Inferior parietal cortex (tissue), 1 donor: ENCODE measurements around the gene COL8A2.

Experiments
- DNase-seq: peaks from one replicate; pipeline ENCODE4 v3.0.0-alpha.2; 2016; ENCODE audit errors: extremely low spot score

Gene COL8A2

DNA sequence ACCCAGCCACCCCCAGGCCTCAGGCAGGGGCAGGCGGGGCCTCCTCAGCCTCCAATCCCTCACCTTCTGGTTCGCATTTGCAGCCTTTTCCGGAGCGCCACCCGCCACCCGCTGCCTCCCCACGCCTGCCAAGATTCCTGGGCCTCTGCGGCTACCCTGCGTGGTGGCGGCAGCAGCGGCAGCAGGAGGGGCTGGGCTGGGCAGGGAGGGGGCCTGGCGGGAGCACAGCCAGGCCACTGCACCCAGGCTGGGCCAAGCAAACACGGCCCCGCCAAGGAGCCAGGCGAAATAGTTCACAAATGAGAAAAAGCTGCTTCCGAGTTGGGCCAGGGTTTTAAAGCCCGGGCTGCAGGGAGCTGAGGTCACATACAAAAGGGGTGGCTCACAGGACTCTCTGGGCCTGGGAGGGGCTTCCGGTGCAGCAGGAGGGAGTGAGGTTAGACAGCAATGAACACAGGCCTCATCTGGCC lies 9.8 kb downstream of the COL8A2 start:
- DNase-seq: no peak

DNA sequence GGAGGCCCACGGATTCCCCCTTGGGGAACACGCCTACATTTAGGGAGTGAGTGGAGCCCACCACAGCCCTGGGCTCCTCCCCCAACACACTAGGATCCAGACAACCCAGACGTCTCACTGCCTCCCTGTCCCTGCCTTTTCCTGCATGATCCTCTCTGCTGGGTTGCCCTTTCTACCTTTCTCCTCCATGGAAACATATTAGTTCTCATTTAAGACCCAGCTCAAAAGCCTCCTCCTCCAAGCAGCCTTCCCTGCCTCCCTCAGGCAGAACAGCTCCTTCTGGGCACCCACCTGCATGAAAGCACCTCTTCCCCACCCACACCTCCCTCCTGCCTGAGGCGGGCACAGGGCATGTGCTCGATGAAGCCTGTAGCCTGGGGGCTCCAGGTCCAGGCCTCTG lies 10.7 kb downstream of the COL8A2 start:
- no peak for DNase-seq

DNA sequence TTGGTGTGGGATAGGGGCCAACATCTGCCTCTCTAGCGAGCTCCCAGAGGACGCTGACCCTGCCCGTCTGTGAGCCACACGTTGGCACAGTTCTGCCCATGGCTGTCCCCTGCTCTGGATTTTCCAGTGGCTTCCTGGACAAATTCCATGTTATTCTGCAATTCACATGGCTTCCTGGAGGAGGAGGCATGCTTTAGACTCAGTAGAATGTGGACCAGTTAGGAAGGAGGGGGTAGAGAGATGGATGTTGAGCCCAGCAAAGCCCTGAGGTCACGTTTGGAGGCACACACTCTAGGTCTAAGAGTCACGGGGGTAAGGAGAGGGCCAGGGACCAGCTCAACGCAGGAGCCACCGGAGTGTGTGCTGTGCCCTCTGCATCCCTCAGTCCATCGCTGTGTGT lies 12.2 kb downstream of the COL8A2 start:
- no peak for DNase-seq

DNA sequence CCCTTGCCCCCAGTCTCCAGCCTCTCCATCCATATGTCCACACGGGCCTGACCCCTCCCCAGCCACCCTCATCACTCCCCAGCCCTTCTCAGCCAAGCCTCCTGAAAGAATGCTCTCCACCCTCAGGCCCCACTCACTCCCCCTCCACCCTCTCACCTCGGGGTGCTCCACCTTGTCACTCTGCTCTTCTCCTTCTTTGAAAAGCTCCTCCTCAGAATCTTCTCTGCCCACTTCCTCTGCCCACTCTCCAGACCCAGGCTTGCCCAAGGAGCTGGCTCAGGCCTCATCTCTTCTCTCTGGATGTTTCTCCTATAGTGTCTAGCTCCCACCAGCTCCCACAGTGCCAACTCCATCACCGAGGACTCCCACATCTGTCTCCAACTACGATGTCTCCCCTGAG lies 13.9 kb downstream of the COL8A2 start:
- DNase-seq: no peak

DNA sequence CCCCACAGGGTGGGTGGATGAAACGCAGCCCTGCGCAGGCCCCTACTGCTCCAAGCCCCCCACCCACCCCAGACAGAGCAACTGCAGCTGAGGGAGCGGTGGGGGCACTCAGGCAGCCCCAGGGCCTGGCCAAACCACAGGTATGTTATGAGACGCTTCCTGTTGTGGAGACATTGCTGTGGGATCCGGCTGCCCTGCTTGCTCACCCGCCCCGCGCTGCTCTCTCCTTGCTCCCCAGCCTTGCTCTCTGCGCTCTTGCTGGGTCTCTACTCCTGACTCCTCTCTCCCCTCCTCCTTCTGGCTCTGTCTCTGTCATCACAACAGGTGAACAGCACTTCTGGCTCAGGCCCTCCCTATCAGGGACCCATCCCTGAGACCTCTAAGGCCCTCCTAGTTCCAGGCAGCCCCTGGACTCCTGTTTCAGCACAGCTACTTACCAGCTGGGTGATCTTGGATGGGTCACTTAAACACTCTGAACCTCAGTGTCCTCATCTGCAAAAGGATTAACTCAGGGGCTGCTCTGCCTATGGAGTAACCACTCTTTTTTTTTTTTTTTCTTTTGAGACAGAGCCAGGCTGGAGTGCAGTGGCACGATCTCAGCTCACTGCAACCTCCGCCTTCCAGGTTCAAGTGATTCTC lies 15.9 kb downstream of the COL8A2 start:
- DNase-seq: no peak

DNA sequence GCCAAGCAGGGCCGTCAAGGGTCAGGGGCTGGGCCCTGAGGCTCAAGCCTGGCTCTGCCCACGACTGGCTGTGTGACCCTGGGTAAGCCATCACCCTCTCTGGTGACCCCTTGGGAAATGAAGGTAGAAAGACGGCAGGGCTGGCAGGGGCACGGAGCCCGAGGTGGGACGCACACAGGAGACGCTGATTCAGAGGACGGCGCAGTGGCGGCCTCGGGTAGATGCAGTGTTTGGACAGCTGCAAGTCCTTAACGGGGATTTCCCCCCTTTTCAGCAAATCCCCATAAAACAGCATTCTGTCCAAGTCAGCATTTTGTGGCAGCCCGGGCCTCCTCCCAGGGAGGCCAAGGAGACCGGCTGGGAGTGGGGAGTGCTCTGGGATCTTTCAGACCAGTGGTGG lies 16.7 kb downstream of the COL8A2 start:
- no peak for DNase-seq

DNA sequence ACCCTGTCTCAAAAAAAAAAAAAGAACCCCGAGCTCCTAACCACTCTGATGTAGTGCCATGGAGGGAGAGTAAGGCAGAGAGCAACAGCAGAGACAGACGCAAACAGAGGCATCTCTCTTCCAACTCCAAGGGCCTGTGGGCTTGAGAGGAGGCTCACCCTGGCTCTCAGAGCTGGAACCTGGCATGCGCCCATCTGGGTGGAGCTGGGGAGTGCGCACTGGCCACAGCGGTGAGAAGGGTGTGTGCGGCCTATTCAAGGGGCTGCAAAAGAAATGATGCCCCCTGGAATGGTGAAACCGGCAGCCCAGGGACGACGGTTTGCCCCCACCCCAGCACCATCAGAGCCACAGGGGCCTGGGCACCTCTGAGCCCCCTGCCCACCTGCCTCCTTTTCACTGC lies 17.6 kb downstream of the COL8A2 start:
- no peak for DNase-seq

DNA sequence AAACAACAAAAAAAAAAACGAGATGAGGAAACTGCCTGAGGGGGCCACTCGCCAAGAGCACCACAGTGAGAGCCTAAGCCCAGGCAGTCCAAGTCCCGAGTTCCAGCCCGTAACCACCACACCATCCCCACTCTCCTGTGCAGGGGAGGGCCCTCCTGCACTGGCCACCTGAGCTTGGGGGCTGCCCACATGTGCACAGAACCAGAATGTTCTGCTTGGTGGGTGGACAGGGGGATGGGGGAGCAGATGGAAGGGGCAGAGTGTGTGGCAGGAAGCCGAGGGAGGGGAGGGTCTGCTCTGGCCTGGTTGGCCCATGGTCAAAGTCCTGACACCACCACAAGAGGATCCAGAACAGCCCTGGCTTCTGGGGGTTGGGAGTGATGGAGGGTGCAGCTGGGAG lies 18.8 kb downstream of the COL8A2 start:
- no peak for DNase-seq

DNA sequence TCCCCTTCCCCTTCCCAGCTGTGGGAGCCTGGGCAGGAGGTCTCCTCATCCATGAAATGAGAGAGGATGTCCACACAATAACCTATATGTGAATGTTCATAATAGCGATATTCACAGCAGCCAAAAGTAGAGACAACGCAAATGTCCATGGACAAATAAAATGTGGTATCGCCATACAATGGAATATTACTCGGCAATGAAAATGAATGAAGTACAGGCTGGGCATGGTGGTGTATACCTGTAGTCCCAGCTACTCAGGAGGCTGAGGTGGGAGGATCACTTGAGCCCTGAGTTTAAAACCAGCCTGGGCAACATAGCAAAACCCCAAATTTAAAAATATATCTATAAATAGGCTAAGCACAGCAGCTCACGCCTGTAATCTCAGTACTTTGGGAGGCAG lies 23.5 kb downstream of the COL8A2 start:
- no peak for DNase-seq

DNA sequence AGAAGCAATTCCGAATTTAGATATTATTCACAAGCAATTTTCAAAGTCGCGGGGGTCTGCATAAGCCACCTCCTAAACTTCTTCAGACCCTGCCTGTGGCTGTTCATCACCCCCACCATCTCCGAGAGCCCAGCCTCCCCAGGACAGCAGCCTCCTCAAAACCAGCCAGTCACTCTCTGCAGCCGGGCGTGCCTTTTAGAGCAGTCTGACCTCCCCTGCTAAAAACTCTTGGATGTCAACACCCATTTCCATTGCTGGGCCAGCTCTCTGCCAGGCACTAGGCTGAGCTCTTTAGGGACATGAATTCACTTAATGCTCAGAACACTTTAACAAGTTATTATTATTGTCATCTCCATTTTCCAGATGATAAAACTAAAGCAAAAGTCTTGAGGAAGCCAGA lies 24.6 kb downstream of the COL8A2 start:
- no peak for DNase-seq

DNA sequence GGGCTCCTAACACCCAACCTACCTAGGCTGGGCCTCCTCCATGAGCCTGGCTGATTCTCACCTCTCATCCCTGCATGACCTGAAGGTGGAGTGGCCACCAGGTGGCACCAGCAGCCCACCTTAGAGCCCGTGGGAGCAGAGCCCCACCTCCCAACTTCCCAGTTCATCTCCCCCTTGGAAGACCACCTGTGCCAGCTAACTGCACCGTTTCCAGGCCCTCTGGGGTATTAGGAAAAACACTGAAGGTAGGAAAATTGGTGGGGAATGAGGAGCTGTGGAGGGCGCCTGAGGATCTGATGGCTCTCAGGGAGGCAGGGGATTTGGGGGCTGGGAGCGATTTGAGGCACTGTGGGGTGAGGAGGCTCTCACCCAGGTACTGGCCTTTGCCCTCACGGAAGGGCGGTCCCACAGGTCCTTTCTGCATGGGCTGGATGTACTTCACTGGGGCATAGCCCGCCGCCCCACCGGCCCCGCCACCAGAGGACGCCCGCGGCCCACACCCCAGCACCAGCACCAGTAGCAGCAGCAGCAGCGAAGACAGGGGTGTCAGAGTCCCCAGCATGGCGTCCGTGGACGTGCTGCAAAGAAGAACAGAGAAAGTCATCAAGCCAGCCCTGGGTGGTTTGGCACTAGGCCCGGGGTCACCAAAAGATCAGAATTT lies 25.2 kb downstream of the COL8A2 start:
- peak; percentile 74 for DNase-seq

DNA sequence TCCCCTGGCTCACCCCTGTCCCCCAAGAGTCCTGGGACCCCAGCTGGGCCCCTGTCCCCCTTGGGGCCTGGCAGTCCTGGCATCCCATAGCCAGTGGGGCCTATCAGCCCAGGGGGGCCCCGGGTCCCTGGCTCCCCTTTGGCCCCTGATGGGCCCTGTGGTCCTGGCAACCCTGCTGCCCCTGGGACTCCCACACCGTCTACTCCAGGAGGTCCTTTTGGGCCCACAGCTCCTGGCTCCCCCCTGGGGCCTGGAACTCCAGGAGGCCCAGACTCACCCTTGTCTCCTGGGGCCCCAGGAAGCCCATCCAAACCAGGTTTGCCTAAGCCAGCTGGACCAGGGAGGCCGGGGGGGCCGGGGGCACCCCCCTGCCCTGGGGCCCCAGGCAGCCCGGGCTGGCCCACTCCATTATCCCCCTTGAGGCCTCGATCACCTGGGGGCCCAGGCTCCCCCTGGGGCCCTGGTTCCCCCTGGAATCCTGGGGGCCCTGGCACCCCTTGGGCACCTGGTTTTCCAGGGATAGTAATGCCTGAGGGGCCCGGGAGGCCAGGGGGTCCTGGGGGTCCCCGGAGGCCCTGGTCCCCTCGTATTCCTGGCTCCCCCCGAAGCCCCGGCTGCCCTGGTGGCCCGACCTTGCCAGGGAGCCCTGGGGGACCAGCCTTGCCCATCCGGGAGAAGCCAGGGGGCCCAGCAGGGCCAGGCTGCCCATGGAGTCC lies 26.2 kb downstream of the COL8A2 start:
- no peak for DNase-seq

DNA sequence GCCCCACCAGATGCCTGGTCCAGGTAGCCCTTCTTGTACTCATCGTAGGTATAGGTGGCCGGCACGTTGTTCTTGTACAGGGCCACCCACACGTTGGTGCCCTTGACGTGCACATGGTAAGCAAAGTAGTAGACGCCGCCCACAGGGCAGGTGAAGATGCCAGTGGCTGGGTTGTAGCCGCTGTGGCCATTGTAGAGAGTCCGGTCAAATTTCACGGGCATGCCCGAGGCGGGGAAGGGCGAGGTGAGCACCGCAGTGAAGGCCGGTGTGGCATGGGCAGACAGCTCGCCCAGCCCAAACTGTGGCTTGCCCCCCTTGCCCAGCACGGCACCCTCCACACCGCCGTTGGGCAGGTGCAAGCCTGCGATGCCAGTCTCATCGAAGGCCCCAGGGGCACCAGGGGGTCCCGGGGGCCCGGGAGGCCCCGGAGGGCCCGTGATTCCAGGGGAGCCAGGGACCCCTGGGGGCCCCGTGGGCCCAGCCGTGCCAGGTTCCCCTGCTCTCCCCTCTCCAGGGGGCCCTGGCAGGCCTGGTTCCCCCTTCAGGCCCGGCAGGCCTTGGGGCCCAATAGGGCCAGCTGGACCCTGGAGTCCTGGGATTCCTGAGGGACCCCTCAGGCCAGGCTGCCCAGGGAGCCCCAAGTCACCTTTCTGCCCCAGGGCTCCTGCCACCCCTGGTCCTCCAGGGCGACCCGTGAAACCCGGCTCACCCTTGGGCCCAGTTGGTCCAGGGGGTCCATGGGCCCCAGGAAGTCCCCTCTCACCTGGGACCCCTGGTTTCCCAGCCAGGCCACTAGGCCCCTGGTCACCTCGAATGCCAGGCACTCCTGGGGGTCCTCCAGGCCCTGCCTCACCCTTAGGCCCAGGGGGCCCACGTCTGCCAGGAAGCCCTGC lies 27.1 kb downstream of the COL8A2 start:
- DNase-seq: no peak

DNA sequence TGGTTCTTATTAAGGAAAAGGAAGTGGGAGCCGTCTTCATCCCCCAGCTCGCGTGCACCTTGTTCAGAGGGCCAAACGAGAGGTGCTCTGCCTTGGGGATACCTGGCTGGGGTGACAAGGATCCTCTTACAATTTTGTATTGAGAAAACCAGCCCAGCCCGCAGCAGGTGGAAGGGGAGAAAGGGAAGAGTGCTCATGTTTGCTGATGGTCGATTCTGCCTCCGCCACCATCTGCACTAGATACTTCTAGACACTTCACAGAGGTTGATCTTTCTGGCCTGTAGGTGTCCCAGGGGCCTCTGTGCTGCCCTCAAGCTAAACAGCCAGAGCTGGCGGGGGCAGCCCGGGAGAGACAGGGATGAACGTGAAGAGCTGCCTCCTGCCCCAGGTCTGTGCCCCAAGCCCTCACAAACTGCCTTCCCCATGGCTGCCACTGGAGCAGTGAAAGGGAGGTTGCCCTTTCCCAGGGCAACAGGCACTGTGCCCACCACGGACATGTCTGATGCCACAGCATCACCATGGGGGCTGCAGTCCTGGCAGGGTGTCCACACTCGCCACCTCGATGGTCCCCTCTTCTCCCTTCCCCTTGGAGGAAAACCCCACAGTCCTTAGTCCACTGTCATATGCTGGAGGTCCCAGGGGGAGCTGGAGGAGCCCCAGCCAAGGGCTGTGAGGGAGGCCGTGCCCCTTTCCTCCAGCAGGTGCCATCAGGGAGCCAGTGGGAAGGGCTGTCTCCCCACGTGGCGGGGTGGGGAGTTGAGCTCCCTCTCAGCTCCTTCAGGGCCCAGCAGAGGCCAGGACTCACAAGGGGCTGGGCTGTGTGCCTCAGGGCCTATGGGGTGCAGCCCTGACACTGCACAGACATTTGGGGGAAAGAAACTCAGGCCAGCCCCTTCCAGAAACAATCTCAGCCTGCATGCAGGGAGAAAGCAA lies 28.3 kb downstream of the COL8A2 start:
- DNase-seq: no peak

DNA sequence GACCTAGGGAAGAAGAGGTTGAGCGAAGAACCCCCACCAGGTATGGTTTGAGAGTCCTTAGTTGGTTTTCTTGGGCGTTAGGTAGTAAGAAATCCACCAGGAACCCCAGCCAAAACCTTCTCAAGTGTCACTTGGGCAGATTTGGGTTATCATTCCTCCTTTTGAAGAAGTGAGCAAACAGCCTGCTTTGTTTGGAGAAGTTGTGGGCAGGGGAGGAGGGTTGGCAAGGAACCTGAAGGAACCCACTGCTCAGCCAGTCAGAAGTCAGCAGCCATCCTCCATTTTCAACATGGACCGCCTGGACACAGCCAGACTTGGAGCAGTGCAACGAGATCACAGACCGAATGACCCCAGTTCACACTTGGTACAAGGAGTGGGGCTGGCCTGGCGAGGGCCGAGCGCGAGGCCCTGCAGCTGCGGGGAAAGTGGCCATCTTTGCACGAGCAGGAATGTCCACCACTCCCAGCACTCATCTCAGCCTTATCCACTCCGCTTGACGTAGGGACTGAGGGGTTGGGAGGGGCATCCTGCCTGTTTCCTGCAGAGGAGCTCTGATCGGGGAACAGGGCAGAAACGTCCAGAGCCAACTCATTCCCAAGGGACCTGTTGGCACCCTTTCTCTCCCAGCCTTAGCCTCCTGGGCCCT lies 29.1 kb downstream of the COL8A2 start:
- no peak for DNase-seq

DNA sequence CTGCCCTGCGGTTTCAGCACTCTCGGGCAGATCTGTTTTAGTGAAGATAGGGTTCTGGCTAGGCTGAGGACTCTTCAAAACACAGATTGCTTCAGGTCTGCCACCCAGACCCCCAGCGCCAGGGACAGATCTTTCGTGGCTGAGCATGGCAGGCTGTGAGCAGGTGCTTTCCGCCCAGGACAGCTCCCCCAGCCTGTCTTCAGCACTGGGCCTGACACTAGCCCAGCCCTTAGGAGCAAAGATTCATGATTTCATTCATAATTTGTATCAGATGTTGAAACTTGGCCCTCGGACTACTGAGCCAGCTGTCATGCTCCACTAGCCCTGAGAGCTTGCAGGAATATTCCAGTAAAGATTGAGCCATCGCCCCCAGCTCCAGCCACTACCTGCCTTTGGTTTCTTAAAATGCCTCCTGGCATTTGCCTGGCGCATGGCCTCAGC lies 30.4 kb downstream of the COL8A2 start:
- no peak for DNase-seq

DNA sequence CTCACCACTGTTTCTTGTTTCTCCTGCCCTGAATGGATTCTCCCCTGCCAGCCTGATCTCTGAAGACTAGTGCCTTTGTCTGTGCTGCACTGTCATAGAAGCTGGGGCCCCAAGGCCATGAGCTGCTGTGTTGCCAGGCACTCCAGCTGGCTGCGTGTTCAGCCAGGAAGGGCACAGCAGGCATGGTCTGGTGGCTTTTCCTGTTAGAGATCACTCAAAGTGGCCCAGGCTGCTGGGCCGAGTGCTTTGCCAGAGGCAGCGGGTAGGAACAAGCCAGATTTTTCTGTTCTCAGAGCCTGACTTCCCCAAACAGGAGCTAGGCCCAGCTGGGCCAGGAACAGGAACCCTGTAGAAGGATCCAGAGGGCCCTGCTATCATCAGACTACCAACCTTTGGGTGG lies 31.1 kb downstream of the COL8A2 start:
- peak; percentile 76 for DNase-seq

DNA sequence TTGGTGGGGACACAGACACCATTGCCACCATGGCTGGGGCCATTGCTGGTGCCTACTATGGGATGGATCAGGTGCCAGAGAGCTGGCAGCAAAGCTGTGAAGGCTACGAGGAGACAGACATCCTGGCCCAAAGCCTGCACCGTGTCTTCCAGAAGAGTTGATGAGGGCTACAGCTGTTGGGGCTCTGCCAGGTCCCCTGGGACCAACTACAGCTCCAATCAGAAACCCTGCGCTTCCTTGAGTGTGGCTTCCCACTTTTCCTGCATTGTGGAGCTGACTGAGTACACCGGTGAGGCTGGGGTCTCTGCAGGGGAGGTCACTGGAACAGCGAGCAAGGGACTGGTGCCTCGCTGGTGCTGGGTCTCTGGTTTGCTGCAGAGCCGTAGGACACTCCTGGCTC lies 31.8 kb downstream of the COL8A2 start:
- DNase-seq: no peak

DNA sequence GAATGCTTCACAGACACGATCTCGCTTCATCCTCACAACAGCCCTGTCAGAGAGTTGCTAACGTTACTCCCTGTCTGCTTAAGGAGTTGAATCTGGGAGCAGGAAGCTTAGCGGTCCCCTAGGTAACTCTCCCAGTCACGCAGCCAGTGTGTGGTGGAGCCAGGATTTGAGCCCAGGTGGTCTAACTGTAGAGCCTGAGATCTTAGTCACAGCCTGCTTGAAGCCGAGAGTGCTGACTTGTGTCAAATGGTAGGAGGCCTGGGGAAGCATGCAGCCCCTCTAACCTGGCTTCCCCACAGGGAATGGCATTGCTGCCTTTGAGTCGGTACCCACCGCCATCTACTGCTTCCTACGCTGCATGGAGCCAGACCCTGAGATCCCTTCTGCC lies 32.2 kb downstream of the COL8A2 start:
- no peak for DNase-seq

DNA sequence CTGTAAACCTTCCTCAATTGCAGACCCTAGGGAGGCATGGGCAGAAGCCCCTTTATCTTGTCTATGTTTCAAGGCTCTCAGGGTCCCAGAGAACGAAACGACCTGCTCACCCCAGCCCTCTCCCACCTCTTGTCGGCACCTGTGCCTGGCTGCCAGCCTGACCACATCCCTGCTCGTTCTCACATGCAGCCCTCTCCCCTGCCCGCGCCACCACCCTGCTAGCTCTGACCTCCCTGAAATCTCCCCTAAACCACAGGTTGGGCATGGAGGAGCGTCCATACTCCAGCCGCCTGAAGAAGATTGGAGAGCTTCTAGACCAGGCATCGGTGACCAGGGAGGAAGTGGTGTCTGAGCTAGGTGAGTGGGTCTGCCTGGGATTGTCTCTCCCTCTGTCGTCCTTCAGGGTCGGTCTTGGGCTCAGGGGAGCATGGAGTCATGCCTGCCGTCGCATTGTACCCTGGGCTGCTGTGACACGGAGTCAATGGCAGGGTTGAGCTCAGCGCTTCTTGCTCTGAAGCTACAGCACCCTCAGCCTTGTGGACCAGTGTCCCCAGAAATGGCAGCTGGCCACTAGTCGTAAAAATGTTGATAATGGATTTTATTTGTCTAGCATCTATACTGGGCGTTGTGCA lies 32.7 kb downstream of the COL8A2 start:
- DNase-seq: no peak
